A549 treated with Hydrocortisone at 1 μM for 4 hours (cell line): ENCODE results near the gene CCDC91. TPM values are rescaled to one million over a fixed set of nuclear protein-coding genes. Genes with fewer than 3 reads are reported as not detected.

Experiments used
- total RNA-seq: library from RNA; stranded (reverse); fragments of 200-300 nt; extraction: Qiagen RNA extraction; gene quantifications from 5 replicates; pipeline ENCODE4 v1.2.3, GENCODE V29; 2022

CCDC91 gene, protein sequence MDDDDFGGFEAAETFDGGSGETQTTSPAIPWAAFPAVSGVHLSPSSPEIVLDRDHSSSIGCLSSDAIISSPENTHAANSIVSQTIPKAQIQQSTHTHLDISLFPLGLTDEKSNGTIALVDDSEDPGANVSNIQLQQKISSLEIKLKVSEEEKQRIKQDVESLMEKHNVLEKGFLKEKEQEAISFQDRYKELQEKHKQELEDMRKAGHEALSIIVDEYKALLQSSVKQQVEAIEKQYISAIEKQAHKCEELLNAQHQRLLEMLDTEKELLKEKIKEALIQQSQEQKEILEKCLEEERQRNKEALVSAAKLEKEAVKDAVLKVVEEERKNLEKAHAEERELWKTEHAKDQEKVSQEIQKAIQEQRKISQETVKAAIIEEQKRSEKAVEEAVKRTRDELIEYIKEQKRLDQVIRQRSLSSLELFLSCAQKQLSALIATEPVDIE
- 16.5 to 25.0 TPM (median 21.8 TPM) in 5 replicates for total RNA-seq

DNA sequence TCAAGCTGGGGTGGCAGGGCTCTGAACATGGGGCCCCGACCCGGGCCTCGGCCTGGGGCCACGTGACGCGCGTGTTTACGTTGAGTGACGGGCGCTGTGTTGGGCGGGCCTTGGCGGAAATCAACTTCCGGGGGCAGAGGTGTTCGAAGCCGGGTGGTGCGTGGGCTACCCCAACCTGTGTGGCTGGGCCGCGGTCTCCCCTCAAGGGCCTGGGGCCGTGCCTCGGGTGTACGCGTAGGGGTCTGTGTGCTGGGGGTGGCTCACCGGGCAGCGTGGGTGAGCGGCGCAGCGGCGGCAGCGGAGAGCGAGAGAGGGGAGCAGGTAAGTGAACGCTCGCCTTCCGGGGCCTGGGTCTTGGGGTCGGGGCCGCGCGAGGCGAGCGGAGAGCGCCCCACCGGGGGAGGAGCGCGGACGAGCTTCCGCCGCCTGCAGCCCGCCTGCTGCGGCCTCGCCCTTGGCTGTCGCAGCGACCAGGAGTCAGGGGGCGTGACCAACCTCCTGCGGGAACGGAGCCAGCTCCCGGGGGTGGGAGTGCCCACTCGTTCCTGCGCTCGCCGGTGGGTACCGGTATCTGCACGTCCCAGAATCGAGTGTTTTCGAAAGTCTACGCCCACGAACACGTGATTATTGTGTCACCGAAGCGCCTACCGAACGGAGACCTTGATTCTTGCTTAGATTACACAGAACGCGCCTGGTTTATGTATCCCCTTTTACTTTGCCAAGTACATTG lies at the start of gene CCDC91:
CCDC91 (plus strand) TSS at position 136 of the 730 bp plus-strand sequence. CDS start 66,760 bp downstream, outside the sequence.

Other genes starting within 250 kb of the CCDC91 start
- gene PTHLH, start 217.7 kb upstream of the CCDC91 start, total RNA-seq = 12.1 to 13.9 TPM (median 13.2 TPM) in 5 replicates